ENCODE results near the gene LIPI.

DNA sequence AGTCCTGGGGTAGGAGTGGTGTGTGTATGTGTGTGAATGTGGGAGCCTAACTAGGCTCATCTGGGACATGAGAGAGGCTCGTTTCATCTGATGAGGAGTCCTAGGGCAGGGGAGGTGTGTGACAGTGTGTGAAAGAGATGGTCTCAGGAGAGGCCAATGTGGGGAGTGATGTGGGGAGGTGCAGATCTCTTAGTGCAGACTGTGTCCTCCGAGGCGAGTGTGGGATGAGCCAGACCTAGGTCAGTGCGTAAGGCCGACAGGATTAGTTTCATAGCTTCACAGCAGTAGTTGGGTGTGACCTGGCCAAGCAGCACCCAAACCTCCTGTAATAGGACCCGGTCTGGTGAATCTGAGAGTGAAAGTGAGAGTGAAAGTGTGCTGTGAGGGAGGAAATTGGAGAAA, 94.7 kb downstream of the LIPI start:
- TF ChIP-seq OSR1 (CRISPR knock-in tag; IDR thresholded peaks at IDR 0.05) (no peak), ZC3H10 (CRISPR knock-in tag; IDR thresholded peaks at IDR 0.05) (no peak), ZFP3 (CRISPR knock-in tag; IDR thresholded peaks at IDR 0.05) (no peak), ESRRG (CRISPR knock-in tag; IDR thresholded peaks at IDR 0.05) (no peak), ZFP30 (CRISPR knock-in tag; IDR thresholded peaks at IDR 0.05) (no peak), TCF4 (CRISPR knock-in tag; IDR thresholded peaks at IDR 0.05; ENCODE audit: borderline replicate concordance) (no peak), SNAI2 (CRISPR knock-in tag; IDR thresholded peaks at IDR 0.05) (no peak), ZNF8 (CRISPR knock-in tag; IDR thresholded peaks at IDR 0.05) (no peak), ZNF70 (CRISPR knock-in tag; IDR thresholded peaks at IDR 0.05) (no peak), ZNF565 (CRISPR knock-in tag; conservative IDR thresholded peaks at IDR 0.05; ENCODE audit: low read depth) (no peak), TOX (CRISPR knock-in tag; IDR thresholded peaks at IDR 0.05; ENCODE audit: borderline replicate concordance) (no peak)
- TF ChIP-seq, protein P1, sequence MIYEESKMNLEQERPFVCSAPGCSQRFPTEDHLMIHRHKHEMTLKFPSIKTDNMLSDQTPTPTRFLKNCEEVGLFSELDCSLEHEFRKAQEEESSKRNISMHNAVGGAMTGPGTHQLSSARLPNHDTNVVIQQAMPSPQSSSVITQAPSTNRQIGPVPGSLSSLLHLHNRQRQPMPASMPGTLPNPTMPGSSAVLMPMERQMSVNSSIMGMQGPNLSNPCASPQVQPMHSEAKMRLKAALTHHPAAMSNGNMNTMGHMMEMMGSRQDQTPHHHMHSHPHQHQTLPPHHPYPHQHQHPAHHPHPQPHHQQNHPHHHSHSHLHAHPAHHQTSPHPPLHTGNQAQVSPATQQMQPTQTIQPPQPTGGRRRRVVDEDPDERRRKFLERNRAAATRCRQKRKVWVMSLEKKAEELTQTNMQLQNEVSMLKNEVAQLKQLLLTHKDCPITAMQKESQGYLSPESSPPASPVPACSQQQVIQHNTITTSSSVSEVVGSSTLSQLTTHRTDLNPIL (CRISPR knock-in tag; IDR thresholded peaks at IDR 0.05; ENCODE audit: low read depth) = no peak
- TF ChIP-seq, protein P2, sequence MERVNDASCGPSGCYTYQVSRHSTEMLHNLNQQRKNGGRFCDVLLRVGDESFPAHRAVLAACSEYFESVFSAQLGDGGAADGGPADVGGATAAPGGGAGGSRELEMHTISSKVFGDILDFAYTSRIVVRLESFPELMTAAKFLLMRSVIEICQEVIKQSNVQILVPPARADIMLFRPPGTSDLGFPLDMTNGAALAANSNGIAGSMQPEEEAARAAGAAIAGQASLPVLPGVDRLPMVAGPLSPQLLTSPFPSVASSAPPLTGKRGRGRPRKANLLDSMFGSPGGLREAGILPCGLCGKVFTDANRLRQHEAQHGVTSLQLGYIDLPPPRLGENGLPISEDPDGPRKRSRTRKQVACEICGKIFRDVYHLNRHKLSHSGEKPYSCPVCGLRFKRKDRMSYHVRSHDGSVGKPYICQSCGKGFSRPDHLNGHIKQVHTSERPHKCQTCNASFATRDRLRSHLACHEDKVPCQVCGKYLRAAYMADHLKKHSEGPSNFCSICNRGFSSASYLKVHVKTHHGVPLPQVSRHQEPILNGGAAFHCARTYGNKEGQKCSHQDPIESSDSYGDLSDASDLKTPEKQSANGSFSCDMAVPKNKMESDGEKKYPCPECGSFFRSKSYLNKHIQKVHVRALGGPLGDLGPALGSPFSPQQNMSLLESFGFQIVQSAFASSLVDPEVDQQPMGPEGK (CRISPR knock-in tag; IDR thresholded peaks at IDR 0.05; ENCODE audit: borderline replicate concordance) = no peak
